ENCODE results near the gene LSM6.

Gene LSM6

DNA sequence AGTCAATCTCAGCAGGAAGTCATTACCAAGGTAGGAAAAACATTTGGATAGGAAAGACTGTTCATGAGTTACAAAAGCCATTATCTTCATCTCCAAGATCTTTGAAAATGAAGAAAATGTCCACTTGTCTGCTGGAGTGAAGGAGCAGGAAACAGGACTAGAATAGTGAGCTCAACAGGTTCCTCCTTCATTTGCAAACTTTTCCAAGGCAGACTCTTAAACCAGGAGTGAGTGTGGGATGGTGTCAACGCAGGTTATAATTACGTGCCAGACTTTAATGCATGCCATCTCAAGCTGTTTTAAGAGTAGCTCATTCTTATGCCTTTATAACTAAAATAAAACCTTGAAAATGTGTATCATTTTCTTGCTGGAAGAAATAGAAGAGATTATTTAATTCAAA lies 35.4 kb downstream of the LSM6 start:
- no peak for DNase-seq (ENCODE audit: insufficient read length, low spot score)
- TF ChIP-seq POU2F2 (IDR thresholded peaks at IDR 0.05; ENCODE audit: low read depth, low read length) = no peak
- TF ChIP-seq POLR2AphosphoS5 (IDR thresholded peaks at IDR 0.05; ENCODE audit: low read depth, low read length) = no peak
- TF ChIP-seq SPI1 (IDR thresholded peaks at IDR 0.05; ENCODE audit: low read depth, low read length) = no peak
- no peak for TF ChIP-seq POLR2A (IDR thresholded peaks at IDR 0.05; ENCODE audit: low read depth, low read length)
- no peak for TF ChIP-seq PAX5 (IDR thresholded peaks at IDR 0.05; ENCODE audit: insufficient read depth, low read length, severe bottlenecking)
- no peak for TF ChIP-seq TAF1 (IDR thresholded peaks at IDR 0.05; ENCODE audit: low read depth, low read length)
- no peak for FAIRE-seq

- DNase-seq (ENCODE audit: insufficient read length, low spot score) = no peak
- no peak for TF ChIP-seq TAF1 (IDR thresholded peaks at IDR 0.05; ENCODE audit: low read depth, low read length)
- no peak for TF ChIP-seq POU2F2 (IDR thresholded peaks at IDR 0.05; ENCODE audit: low read depth, low read length)
- no peak for TF ChIP-seq SPI1 (IDR thresholded peaks at IDR 0.05; ENCODE audit: low read depth, low read length)
- no peak for TF ChIP-seq POLR2A (IDR thresholded peaks at IDR 0.05; ENCODE audit: low read depth, low read length)
- TF ChIP-seq POLR2AphosphoS5 (IDR thresholded peaks at IDR 0.05; ENCODE audit: low read depth, low read length) = no peak
- TF ChIP-seq PAX5 (IDR thresholded peaks at IDR 0.05; ENCODE audit: insufficient read depth, low read length, severe bottlenecking) = no peak
- no peak for FAIRE-seq
Observed at GRCh38 chr4:146211440-146211839, 35.9 kb downstream of the LSM6 start.

GRCh38 chr4:146212781-146213180 lies 37.3 kb downstream of the LSM6 start:
- DNase-seq (ENCODE audit: insufficient read length, low spot score) = no peak

DNA sequence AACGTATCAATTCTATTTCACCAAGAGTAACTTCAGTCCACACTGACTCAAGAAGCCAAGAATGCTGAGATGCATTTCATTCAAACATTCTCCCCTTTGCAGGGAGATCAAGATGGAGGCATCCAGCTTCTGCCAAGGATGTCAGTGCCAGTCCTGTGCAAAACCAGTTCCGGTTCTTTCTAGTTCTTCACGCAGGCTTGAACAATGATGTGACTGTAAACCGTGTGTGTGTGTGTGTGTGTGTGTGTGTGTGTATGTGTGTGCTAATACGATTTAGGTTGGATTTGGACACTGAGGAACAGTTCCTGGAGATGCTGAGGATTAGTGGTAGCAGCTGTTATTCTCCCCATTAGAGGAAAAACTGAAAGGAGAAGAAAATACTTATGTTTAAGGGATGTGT lies 38.7 kb downstream of the LSM6 start, which contains the start of gene REELD1:
Gene REELD1, plus strand, starts transcription at position 301 of the 400 bp plus-strand sequence. CDS start 2,415 bp downstream, outside the sequence.
- DNase-seq (ENCODE audit: insufficient read length, low spot score) (no peak), FAIRE-seq (no peak)
- no peak for TF ChIP-seq POLR2A (IDR thresholded peaks at IDR 0.05; ENCODE audit: low read depth, low read length)
- no peak for TF ChIP-seq POLR2AphosphoS5 (IDR thresholded peaks at IDR 0.05; ENCODE audit: low read depth, low read length)
- TF ChIP-seq PAX5 (IDR thresholded peaks at IDR 0.05; ENCODE audit: insufficient read depth, low read length, severe bottlenecking) = no peak
- no peak for TF ChIP-seq SPI1 (IDR thresholded peaks at IDR 0.05; ENCODE audit: low read depth, low read length)
- TF ChIP-seq POU2F2 (IDR thresholded peaks at IDR 0.05; ENCODE audit: low read depth, low read length) = no peak
- no peak for TF ChIP-seq TAF1 (IDR thresholded peaks at IDR 0.05; ENCODE audit: low read depth, low read length)

More at GRCh38 chr4:146212781-146213180, 37.3 kb downstream of the LSM6 start:
- no peak for TF ChIP-seq POU2F2 (IDR thresholded peaks at IDR 0.05; ENCODE audit: low read depth, low read length)
- TF ChIP-seq TAF1 (IDR thresholded peaks at IDR 0.05; ENCODE audit: low read depth, low read length) = no peak
- TF ChIP-seq POLR2A (IDR thresholded peaks at IDR 0.05; ENCODE audit: low read depth, low read length) = no peak
- TF ChIP-seq PAX5 (IDR thresholded peaks at IDR 0.05; ENCODE audit: insufficient read depth, low read length, severe bottlenecking) = no peak
- FAIRE-seq = no peak

GRCh38 chr4:146222313-146222712 lies 46.8 kb downstream of the LSM6 start:
- DNase-seq (ENCODE audit: insufficient read length, low spot score) (no peak), FAIRE-seq (no peak)
- no peak for TF ChIP-seq POLR2AphosphoS5 (IDR thresholded peaks at IDR 0.05; ENCODE audit: low read depth, low read length)
- no peak for TF ChIP-seq TAF1 (IDR thresholded peaks at IDR 0.05; ENCODE audit: low read depth, low read length)
- TF ChIP-seq POU2F2 (IDR thresholded peaks at IDR 0.05; ENCODE audit: low read depth, low read length) = no peak
- no peak for TF ChIP-seq SPI1 (IDR thresholded peaks at IDR 0.05; ENCODE audit: low read depth, low read length)
- no peak for TF ChIP-seq PAX5 (IDR thresholded peaks at IDR 0.05; ENCODE audit: insufficient read depth, low read length, severe bottlenecking)
- TF ChIP-seq POLR2A (IDR thresholded peaks at IDR 0.05; ENCODE audit: low read depth, low read length) = no peak

DNA sequence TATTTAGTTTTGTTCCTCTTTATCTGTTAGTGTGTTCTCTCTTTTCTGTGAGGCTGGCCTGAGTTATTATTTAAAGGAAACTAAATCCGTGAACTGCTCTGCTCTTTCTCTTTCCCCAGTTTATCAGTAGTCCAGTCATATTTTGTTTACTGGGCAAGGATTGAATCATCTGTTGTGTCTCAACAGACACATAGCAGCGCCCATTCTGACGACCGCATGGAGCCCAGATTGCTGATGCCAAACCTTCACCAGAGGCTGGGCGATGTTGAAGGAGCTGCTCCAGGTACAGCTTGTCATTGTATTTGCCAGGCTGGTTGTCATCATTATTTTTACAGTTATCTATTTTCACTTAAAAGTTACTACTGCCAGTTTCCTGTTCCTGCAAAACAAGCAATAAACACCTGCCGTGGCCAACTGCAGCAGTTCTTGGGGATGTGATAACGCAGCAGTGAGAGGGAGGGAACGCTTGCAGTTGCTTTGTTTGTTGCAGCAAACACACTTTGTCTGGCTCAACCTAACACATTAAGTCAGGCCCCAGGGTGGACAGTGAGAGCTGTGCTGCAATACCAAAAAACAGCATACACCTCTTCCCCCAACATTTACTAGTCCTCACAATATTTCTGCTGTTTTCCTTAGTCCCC lies 48.9 kb downstream of the LSM6 start:
- TF ChIP-seq POLR2AphosphoS5 (IDR thresholded peaks at IDR 0.05; ENCODE audit: low read depth, low read length) (no peak), POU2F2 (IDR thresholded peaks at IDR 0.05; ENCODE audit: low read depth, low read length) (no peak)
- DNase-seq (ENCODE audit: insufficient read length, low spot score) (no peak), FAIRE-seq (no peak)

DNA sequence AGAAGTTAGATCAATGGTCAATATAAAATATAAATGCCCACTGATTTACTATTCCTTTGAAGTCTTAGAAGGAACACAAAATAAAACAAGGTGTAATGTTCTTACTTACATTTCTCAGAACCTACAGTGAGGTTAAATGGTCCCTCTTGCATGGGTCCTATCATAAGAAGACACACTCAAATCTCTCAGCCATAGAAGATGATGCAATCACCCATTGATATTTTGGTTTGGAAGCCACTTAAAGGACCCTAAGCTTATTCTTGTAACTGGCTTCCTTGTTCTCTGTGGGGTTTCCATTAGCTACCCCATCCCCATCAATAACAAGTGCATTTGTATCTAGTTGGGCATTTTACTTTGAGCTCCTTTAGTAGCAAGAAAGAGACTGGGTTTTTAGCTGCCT lies 53.9 kb downstream of the LSM6 start:
- no peak for FAIRE-seq
- no peak for TF ChIP-seq SPI1 (IDR thresholded peaks at IDR 0.05; ENCODE audit: low read depth, low read length)
- no peak for TF ChIP-seq POLR2A (IDR thresholded peaks at IDR 0.05; ENCODE audit: low read depth, low read length)

GRCh38 chr4:146232131-146232722 lies 56.7 kb downstream of the LSM6 start:
- TF ChIP-seq POLR2A (IDR thresholded peaks at IDR 0.05; ENCODE audit: low read depth, low read length) (no peak), TAF1 (IDR thresholded peaks at IDR 0.05; ENCODE audit: low read depth, low read length) (no peak), SPI1 (IDR thresholded peaks at IDR 0.05; ENCODE audit: low read depth, low read length) (no peak), PAX5 (IDR thresholded peaks at IDR 0.05; ENCODE audit: insufficient read depth, low read length, severe bottlenecking) (no peak), POU2F2 (IDR thresholded peaks at IDR 0.05; ENCODE audit: low read depth, low read length) (no peak), POLR2AphosphoS5 (IDR thresholded peaks at IDR 0.05; ENCODE audit: low read depth, low read length) (no peak)
- no peak for DNase-seq (ENCODE audit: insufficient read length, low spot score)
- FAIRE-seq = no peak

More for the DNA sequence above, 53.9 kb downstream of the LSM6 start:
- no peak for DNase-seq (ENCODE audit: insufficient read length, low spot score)

GRCh38 chr4:146235654-146236177 lies 60.2 kb downstream of the LSM6 start:
- TF ChIP-seq SPI1 (IDR thresholded peaks at IDR 0.05; ENCODE audit: low read depth, low read length) = no peak
- no peak for TF ChIP-seq POLR2A (IDR thresholded peaks at IDR 0.05; ENCODE audit: low read depth, low read length)
- TF ChIP-seq POLR2AphosphoS5 (IDR thresholded peaks at IDR 0.05; ENCODE audit: low read depth, low read length) = no peak
- TF ChIP-seq TAF1 (IDR thresholded peaks at IDR 0.05; ENCODE audit: low read depth, low read length) = no peak
- TF ChIP-seq PAX5 (IDR thresholded peaks at IDR 0.05; ENCODE audit: insufficient read depth, low read length, severe bottlenecking) = no peak
- TF ChIP-seq POU2F2 (IDR thresholded peaks at IDR 0.05; ENCODE audit: low read depth, low read length) = no peak
- DNase-seq (ENCODE audit: insufficient read length, low spot score) = no peak
- FAIRE-seq = no peak

DNA sequence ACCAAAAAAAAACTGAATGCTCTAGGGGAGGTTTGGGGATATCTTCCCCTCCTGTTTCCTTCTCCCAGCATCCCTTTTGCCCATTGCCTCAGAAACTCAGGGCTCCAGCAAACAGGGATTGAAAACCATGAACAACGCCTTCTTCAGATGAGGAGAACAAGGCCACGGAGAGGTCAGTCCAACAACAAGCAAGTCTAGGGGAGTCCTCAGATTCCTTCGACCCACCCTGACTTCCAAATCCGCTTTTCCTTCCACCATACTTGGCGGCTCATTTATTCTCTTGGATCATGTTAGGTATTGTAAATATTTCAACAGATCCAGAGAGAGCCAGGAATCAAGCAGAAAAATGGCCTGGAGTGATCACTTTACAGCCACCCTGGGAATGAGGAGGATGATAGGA lies 60.7 kb downstream of the LSM6 start:
- no peak for FAIRE-seq
- TF ChIP-seq SPI1 (IDR thresholded peaks at IDR 0.05; ENCODE audit: low read depth, low read length) = no peak
- no peak for TF ChIP-seq POU2F2 (IDR thresholded peaks at IDR 0.05; ENCODE audit: low read depth, low read length)
- no peak for TF ChIP-seq PAX5 (IDR thresholded peaks at IDR 0.05; ENCODE audit: insufficient read depth, low read length, severe bottlenecking)
- no peak for TF ChIP-seq POLR2A (IDR thresholded peaks at IDR 0.05; ENCODE audit: low read depth, low read length)

More for the DNA sequence above, 60.7 kb downstream of the LSM6 start:
- DNase-seq (ENCODE audit: insufficient read length, low spot score) = no peak
